K562 (cell line): ENCODE results near the gene TBRG4. TPM values are rescaled to one million over a fixed set of nuclear protein-coding genes. Genes with fewer than 3 reads are reported as not detected.

Source experiments
- ATAC-seq: fragments of 200-7000 bp; cut with Tn5 transposase; 3 replicates; pipeline ENCODE4 v1.9.1; 2020; ENCODE audit warnings: moderate library complexity
- BruUV-seq: library from RNA; stranded (reverse); fragments of 400-500 nt; replicated peaks from 2 replicates; lab custom pipeline; 2021; lab: Mats Ljungman, UMichigan
- CTCF ChIA-PET: fragments of 300-600 bp; formaldehyde crosslinking; extraction: SDS; loops from one replicate; lab custom pipeline; 2021; ENCODE audit warnings: low intra/inter-chr PET ratio; lab: Yijun Ruan, JAX
- POLR2A ChIA-PET: fragments of 300-600, 350-650 bp; sonication (Branson Sonifier 250); formaldehyde crosslinking; extraction: SDS; loops from one replicate; lab custom pipeline; 2021; ENCODE audit warnings: antibody characterized with exemption, inconsistent platforms; lab: Yijun Ruan, JAX
- DNase-seq, 4 experiments: peaks; one replicate each; pipeline versions ENCODE4 v3.0.0 to v3.0.0-alpha.2; 2011 to 2018; ENCODE audit warnings: low spot score in 3 of 4, mixed read lengths in 3 of 4; ENCODE audit errors: extremely low read depth in 1 of 4
- FAIRE-seq: peaks from 2 replicates; lab custom pipeline; 2011; peaks lifted over from hg19 to GRCh38; lab: Jason Lieb, UNC
- H2AFZ ChIP-seq: 2 replicates; pipeline ENCODE4 v1.6.0; 2011; ENCODE audit warnings: low read depth, low read length, control low read depth, inconsistent platforms
- H3K27ac ChIP-seq: fragments of 200-600 bp; 3 replicates; pipeline ENCODE4 v1.8.0; 2011; ENCODE audit warnings: low read depth, mild to moderate bottlenecking, control low read depth, inconsistent platforms, low read length, moderate library complexity, mixed read lengths; ENCODE audit errors: extremely low read depth
- H3K27me3 ChIP-seq, 2 experiments: fragments of 300-600 bp in 1 of 2; 2 replicates in 1 of 2; 3 replicates in 1 of 2; pipeline versions ENCODE4 v1.6.0 to v1.8.0; 2011; ENCODE audit warnings: inconsistent platforms in 2 of 2, low read length in 2 of 2, mild to moderate bottlenecking in 1 of 2, mixed read lengths in 1 of 2, moderate library complexity in 1 of 2; ENCODE audit not compliant: control insufficient read depth in 2 of 2, insufficient read depth in 2 of 2
- H3K36me3 ChIP-seq: fragments of 300-600 bp; 3 replicates; pipeline ENCODE4 v1.8.0; 2011; ENCODE audit warnings: mild to moderate bottlenecking, low read length, inconsistent platforms; ENCODE audit not compliant: control insufficient read depth, insufficient read depth
- H3K4me1 ChIP-seq, 2 experiments: fragments of 200-600 bp in 1 of 2; replicated peaks in 1 of 2; 2 replicates in 1 of 2; 3 replicates in 1 of 2; pipeline versions ENCODE4 v1.5.1 to v1.8.0; 2011; ENCODE audit warnings: inconsistent platforms in 2 of 2, low read length in 2 of 2, mild to moderate bottlenecking in 1 of 2, mixed read lengths in 1 of 2, moderate library complexity in 1 of 2; ENCODE audit not compliant: control insufficient read depth in 2 of 2, insufficient read depth in 2 of 2
- H3K4me2 ChIP-seq: 2 replicates; pipeline ENCODE4 v1.6.1; 2011; ENCODE audit warnings: low read length, control low read depth, inconsistent platforms, mixed read lengths; ENCODE audit not compliant: insufficient read depth
- H3K4me3 ChIP-seq: fragments of 200-600 bp; sonication (generic), shearing (Covaris generic); 2 replicates; pipeline ENCODE4 v1.5.1; 2016; ENCODE audit warnings: control low read depth, inconsistent platforms
- H3K79me2 ChIP-seq: fragments of 200-600 bp; 3 replicates; pipeline ENCODE4 v1.8.0; 2011; ENCODE audit warnings: low read length, inconsistent platforms; ENCODE audit not compliant: control insufficient read depth, insufficient read depth
- H3K9ac ChIP-seq, 2 experiments: 2 replicates each; pipeline versions ENCODE4 v1.6.0 to v1.6.1; 2011; ENCODE audit warnings: low read depth in 2 of 2, low read length in 2 of 2, control low read depth in 1 of 2, inconsistent platforms in 1 of 2, mild to moderate bottlenecking in 1 of 2, mixed read lengths in 1 of 2; ENCODE audit not compliant: insufficient read depth in 1 of 2
- H3K9me1 ChIP-seq: one replicate; pipeline ENCODE4 v1.6.0; 2011; ENCODE audit warnings: inconsistent platforms, mild to moderate bottlenecking, low read length, moderate library complexity; ENCODE audit not compliant: control insufficient read depth, insufficient read depth
- H3K9me3 ChIP-seq: replicated peaks from 2 replicates; pipeline ENCODE4 v1.5.1; 2011; ENCODE audit warnings: low read depth, low read length, inconsistent platforms; ENCODE audit not compliant: control insufficient read depth, insufficient read depth
- H4K20me1 ChIP-seq: replicated peaks from 2 replicates; pipeline ENCODE4 v1.6.1; 2011; ENCODE audit warnings: low read length, inconsistent platforms, mixed read lengths; ENCODE audit not compliant: control insufficient read depth, insufficient read depth
- RHOXF2B ChIP-seq: fragments of 250-450 bp; sonication (Bioruptor Pico); conservative IDR thresholded peaks from 2 replicates; pipeline ENCODE4 v1.5.1; 2021
- WGBS: fragments of 100-300 bp; shearing (Covaris generic); methylation state at CpG from one replicate; pipeline ENCODE4 v1.1.6; 2016; ENCODE audit warnings: low coverage, mixed read lengths; ENCODE audit not compliant: insufficient coverage; ENCODE audit errors: missing lambda C conversion rate; 5-methylcytosine and 5-hydroxymethylcytosine counted together
- in situ Hi-C: fragments of 300-500 bp; cut with MboI; formaldehyde crosslinking; loops from 4 replicates; pipeline ENCODE4 v1.15.0; 2018; ENCODE audit warnings: inconsistent platforms, mixed read lengths
- intact Hi-C: fragments of 100-400 bp; cut with micrococcal nuclease; formaldehyde crosslinking; loops from 2 replicates; pipeline ENCODE4 v1.14.2; 2022
- polyA plus RNA-seq, 8 experiments: library from polyadenylated mRNA; depleted of rRNA in 4 of 8; stranded (reverse) in 5 of 8; unstranded in 3 of 8; fragments of >200 nt; fragmentation: Nextera tagmentation in 2 of 8; fragmentation: Illumina TruSeq in 1 of 8; extraction: Ambion mirVana in 2 of 8; extraction: Trizol in 1 of 8; gene quantifications; 2 replicates each; pipeline versions ENCODE4 v1.2.1 to v1.2.3, GENCODE V29; 2011 to 2014; ENCODE audit warnings: inconsistent platforms in 1 of 8, missing spikeins in 1 of 8
- total RNA-seq, 7 experiments: library from RNA; depleted of rRNA in 6 of 7; stranded (reverse); fragments of >200 nt in 6 of 7; fragmentation: Illumina TruSeq in 2 of 7; extraction: Trizol in 2 of 7; gene quantifications; 2 replicates each; pipeline versions ENCODE4 v1.2.1 to v1.2.3, GENCODE V29; 2011 to 2021; ENCODE audit warnings: low replicate concordance in 1 of 7
- TF ChIP-seq, protein P1 (sequence below): fragments of 250-450 bp; sonication (Bioruptor Pico); IDR thresholded peaks from 2 replicates; pipeline ENCODE4 v1.5.0; 2020; ENCODE audit warnings: mild to moderate bottlenecking, borderline replicate concordance

The TBRG4 gene
- total and polyA plus RNA-seq, 9 of the 15 experiments (the other 6 are each of a cell fraction or from before 2014, with no cell fraction given): 11.2 to 322 (median 216) TPM

DNA sequence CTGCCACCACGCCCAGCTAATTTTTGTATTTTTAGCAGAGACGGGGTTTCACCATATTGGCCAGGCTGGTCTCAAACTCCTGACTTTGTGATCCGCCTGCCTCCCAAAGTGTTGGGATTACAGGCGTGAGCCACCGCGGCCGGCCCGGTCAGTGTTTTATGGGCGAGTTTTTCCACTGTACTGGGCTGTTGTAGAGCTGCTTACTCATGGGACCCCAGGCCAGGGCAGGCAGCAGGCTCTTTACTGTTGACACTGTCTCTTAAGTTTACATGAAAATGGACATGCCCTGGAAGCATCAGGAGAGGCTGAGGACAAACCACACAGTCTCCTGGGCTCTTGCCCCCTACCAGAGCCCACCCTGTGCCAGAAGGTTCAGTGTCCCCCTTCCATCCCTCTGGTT lies 33.9 kb downstream of the TBRG4 start (continued):
- TF ChIP-seq, protein P1, sequence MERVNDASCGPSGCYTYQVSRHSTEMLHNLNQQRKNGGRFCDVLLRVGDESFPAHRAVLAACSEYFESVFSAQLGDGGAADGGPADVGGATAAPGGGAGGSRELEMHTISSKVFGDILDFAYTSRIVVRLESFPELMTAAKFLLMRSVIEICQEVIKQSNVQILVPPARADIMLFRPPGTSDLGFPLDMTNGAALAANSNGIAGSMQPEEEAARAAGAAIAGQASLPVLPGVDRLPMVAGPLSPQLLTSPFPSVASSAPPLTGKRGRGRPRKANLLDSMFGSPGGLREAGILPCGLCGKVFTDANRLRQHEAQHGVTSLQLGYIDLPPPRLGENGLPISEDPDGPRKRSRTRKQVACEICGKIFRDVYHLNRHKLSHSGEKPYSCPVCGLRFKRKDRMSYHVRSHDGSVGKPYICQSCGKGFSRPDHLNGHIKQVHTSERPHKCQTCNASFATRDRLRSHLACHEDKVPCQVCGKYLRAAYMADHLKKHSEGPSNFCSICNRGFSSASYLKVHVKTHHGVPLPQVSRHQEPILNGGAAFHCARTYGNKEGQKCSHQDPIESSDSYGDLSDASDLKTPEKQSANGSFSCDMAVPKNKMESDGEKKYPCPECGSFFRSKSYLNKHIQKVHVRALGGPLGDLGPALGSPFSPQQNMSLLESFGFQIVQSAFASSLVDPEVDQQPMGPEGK: no peak

DNA sequence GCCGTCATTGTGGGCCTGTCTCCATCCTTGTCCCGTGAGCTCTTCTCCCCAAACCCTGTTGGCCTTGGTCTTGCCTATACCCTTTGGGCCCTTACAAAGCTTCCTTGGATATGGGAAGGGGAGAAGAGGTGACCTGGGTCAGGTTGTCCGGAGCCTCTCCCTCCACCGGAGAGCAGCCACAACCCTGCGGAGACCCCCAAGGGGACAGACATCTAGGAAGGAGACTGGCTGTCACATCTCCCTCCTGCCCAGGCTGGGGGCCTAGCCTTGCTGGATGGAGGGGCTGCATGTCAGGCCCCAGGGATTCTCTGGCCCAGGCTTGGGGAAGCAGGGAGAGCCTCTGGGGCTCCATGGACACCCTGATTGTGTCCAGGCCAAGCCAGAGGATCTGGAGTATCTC lies 34.6 kb downstream of the TBRG4 start:
- DNase-seq (no peak), ATAC-seq (no peak), FAIRE-seq (no peak)
- peaks cover 4% of the 10 kb centered on the region; the same call in 1 of the 2 replicates for H4K20me1 ChIP-seq
- H3K4me2 ChIP-seq: no peak overlapping the region
- intact Hi-C loops (loop anchor here (10.0 kb wide), 1 partner anchor 102 kb away; the partner anchor contains the start of gene MYO1G), in situ Hi-C loops (no loop called here)
- no peaks in the 10 kb centered on the region for H3K9me1 ChIP-seq
- POLR2A ChIA-PET: interaction anchor here (1.2 kb wide), 1 partner anchor 10 kb away, joined by 5 read pairs; no protein-coding TSS in a partner anchor
- no peak overlapping the region for H3K4me3 ChIP-seq
- CTCF ChIA-PET: interaction anchor here (3.0 kb wide), 1 partner anchor 59 kb away, joined by 17 read pairs; no protein-coding TSS in a partner anchor
- no peak overlapping the region for H3K27ac ChIP-seq
- H3K36me3 ChIP-seq: peaks cover 52% of the 10 kb centered on the region; the same call in 2 of the 3 replicates
- no peak overlapping the region for H2AFZ ChIP-seq
- H3K79me2 ChIP-seq: no peaks in the 10 kb centered on the region
- H3K9me3 ChIP-seq: no peaks in the 10 kb centered on the region
- no peak overlapping the region for H3K9ac ChIP-seq
- no peaks in the 10 kb centered on the region for H3K27me3 ChIP-seq
- H3K4me1 ChIP-seq: peaks cover 0 to 28% of the 10 kb centered on the region in 2 experiments; a peak in 1 of 5 replicates
- no TSS peak for BruUV-seq
- 92% methylated on average over 4 of the region's 5 CpGs for WGBS
- TF ChIP-seq RHOXF2B (CRISPR knock-in tag): no peak
- TF ChIP-seq, all 486 proteins: peak for 0
